ENCODE results near the gene PLXNA3.

Gene PLXNA3

DNA sequence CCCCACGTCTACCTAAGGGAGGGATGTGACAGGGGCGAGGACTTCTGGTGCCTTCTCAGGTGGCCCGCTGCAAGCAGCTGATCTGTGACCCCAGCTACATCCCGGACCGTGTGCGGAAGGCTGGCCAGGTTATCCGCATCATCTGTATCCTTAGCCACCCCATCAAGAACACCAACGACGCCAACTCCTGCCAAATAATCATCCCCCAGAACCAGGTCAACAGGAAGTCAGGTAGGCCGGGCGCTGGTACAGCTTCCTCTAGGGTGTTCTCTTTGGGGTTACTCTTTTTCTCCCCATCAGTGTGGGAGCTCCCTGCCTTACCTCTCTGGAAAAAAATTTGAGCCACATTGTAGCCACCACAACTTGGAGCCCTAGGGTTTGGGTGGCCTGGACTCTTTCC is 16.5 kb upstream of the PLXNA3 start:
- TF ChIP-seq CTCF (IDR thresholded peaks at IDR 0.05; ENCODE audit: insufficient read depth, low read depth, low read length, missing control alignments): no peak
- no peak overlapping the region for H3K4me3 ChIP-seq (ENCODE audit: low read length)
- no peak for DNase-seq (ENCODE audit: low read depth)

- DNase-seq (ENCODE audit: low read depth): peak; percentile 80
- TF ChIP-seq CTCF (IDR thresholded peaks at IDR 0.05; ENCODE audit: insufficient read depth, low read depth, low read length, missing control alignments): no peak
- H3K4me3 ChIP-seq (ENCODE audit: low read length): no peak overlapping the region
These were observed 15.9 kb upstream of the PLXNA3 start for GRCh38 chrX:154441984-154442707.

DNA sequence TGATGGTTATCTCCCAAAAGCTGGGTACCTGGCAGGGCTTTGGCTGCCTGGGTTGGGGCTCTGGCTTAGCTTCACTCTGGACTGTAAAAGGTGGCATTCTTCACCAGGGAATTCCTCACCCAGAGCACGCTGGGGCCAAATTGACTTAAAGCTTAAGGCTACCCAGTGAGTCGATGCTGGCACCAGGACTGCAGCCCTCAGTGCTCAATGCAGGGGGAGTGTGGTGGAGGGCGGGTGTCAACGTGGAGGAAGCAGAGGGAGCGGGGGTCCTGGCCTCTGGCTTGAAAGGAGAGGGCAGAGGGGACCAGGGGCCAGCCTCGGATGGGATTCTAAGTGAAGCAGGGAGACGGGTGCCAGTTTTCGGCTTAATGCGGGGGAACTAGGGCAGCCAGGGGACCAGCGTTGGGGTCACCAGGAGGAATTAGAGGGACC is 14.6 kb upstream of the PLXNA3 start:
- DNase-seq (ENCODE audit: low read depth): no peak
- peak overlapping the region; percentile 11 for H3K4me3 ChIP-seq (ENCODE audit: low read length)
- no peak for TF ChIP-seq CTCF (IDR thresholded peaks at IDR 0.05; ENCODE audit: insufficient read depth, low read depth, low read length, missing control alignments)

DNA sequence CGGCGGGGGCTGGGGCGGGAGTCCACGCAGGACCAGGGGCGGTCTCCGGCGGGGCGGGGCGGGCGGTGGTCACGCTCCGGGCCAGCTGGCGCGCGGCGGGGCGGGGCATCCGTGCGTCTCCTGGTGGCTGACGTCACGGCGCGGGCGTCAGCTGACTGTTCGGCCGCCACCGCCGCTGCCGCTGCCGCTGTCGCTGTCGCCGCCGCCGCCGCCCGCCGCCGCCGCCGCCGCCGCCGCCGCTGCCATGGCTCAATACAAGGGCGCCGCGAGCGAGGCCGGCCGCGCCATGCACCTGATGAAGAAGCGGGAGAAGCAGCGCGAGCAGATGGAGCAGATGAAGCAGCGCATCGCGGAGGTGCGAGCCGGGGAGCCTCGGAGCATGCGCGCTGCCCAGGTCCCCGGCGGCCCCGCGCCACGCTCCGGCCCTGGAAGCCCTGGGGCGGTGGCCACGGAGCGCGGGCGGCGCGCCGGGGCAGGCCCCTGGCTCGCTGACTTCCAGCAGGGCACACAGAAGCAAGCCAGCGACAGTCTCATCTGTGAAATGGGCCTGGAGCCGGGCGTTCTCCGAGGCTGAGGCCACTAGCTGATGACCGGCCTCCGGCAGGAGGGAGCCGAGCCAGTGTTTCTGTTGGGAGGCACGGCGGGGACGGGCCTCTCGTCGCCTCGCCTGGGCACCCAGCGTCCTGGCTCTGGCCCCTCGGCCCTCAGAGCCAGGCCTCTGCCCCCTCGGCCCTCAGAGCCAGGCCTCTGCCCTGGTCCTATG is 13.9 kb upstream of the PLXNA3 start, which contains the start of gene FAM50A:
Gene FAM50A, plus strand, starts transcription at position 150 of the 763 bp plus-strand sequence. Its CDS starts 95 bp downstream, at position 245.
- peak; percentile 40 for DNase-seq (ENCODE audit: low read depth)
- no peak for TF ChIP-seq CTCF (IDR thresholded peaks at IDR 0.05; ENCODE audit: insufficient read depth, low read depth, low read length, missing control alignments)
- peak within 1 kb of the TSS; percentile 51 for H3K4me3 ChIP-seq (ENCODE audit: low read length)

DNA sequence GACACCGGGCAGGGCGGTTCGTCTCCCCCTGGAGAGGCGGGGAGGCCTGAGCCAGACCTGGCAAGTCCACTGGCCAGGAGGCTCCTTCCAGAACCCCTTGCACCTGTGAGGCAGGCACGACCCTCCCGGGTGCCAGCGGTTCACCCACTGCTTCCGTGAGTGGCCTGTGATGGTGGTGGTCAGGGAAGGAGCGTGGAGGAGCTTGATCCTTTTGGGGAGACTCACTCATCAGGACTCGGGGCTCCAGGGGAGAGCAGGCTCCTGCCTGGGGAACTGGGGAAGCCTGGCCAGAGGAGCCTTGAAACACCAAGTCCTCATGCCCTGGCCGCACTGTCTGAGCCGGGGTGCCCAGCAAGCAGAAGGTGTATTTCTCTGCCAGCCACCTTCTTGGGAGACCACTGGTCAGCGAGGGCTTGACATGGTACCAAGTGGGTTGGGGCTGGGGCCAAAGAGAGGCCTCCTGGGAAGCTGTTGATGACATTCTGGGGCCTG is 13.3 kb upstream of the PLXNA3 start:
- no peak for TF ChIP-seq CTCF (IDR thresholded peaks at IDR 0.05; ENCODE audit: insufficient read depth, low read depth, low read length, missing control alignments)
- DNase-seq (ENCODE audit: low read depth): no peak
- H3K4me3 ChIP-seq (ENCODE audit: low read length): peak overlapping the region; percentile 51

GRCh38 chrX:154445776-154446175 is 12.3 kb upstream of the PLXNA3 start:
- no peak overlapping the region for H3K4me3 ChIP-seq (ENCODE audit: low read length)
- no peak for TF ChIP-seq CTCF (IDR thresholded peaks at IDR 0.05; ENCODE audit: insufficient read depth, low read depth, low read length, missing control alignments)
- DNase-seq (ENCODE audit: low read depth): no peak

All from epithelial cell of esophagus (primary cell).